GM19324 (cell line): Measurements from ENCODE around the gene MBNL1.

Experiments
- ATAC-seq: cut with Tn5 transposase; IDR thresholded peaks from one replicate; pipeline ENCODE4 v1.9.1; 2021; ENCODE audit warnings: mild to moderate bottlenecking, moderate library complexity; ENCODE audit not compliant: unreplicated experiment, low FRiP score

Gene MBNL1

DNA sequence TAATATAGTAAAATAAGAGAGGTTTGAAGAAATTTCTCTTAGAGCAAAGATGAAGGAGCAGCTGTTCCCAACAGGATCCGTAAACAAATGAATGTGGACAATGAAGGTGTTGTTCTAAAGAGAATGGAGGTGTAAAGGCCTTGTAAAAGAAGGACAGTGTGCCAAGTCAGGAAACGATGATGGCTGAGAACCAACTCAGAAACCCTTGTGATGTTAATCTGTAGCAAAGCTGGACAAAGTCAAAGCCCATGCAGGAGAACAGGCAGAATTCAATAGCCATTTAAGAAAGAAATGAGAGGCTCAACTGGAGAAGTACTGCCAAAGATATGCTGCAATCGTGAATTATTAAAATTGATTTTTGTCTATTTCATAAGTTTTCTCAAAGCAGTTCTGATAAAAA, 192.2 kb downstream of the MBNL1 start:
- ATAC-seq = no peak

DNA sequence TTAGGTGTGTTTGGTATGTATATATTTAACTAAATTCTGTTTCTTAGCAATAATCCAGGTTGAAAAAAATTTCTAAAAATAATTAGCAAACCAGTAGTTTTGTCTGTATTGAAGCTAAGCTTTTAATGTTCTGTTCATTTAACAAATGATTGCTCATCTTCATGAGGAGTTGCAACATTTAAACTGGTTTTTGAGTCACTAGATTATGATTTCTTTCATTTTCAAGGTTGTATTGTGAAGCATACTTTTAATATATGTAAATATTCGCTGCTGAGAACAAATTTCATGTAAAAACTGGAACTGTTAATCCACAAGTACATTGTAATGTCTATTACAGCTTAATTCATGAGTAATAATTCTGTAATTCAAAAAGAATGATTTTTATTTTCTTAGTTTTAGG, 192.7 kb downstream of the MBNL1 start:
- ATAC-seq = no peak

DNA sequence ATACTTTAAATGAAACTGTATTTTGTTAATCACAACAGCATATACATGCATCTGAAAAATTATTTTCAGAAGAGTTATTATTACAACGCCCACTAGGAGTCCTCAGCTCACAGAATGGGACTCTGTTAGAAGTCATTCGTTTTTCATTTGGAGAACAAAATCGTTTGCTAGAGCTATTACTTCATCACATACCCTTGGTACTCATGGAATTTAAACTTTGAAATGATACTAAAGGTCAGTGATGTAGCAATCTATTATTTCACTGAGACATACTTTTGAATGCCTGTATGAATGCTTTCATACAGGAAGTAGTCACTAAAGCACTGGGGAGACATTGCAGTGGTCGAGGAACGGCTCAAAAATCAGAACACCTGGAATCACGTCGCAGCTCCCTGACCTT, 198.1 kb downstream of the MBNL1 start:
- ATAC-seq = no peak

DNA sequence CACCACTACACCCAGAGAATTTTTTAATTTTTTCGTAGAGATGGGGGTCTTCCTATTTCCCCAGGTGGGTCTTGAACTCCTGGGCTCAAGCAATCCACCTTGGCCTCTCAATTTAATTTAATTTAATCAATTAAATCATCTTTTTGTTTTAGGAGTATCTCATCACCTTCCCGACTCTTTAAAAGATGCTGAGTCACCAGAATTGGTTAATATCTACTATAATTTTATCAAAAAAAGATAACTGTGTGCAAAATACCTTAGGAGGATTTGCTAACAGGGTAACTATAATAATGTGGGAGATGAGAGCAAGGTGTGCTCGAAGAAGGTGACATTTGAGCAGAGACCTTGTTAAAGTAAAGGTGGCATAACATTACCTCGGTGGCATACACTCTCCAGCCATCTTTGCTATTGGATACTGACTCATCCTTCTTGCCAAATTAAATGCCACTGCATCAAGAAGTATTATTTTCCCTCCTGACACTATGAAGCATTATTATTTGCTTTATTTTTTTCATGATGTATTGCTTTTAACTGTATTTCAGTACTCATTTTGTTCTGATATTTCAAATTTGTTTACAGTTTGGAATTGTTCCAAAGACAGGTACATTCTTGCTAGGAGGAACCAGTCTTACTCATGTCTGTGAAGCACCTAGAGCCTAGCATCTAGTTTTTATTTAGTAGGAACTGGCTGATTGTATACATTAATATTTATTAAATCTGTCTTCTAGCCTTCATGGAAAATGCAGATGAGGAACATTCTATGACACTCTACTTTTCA, 200.7 kb downstream of the MBNL1 start:
- ATAC-seq = no peak

DNA sequence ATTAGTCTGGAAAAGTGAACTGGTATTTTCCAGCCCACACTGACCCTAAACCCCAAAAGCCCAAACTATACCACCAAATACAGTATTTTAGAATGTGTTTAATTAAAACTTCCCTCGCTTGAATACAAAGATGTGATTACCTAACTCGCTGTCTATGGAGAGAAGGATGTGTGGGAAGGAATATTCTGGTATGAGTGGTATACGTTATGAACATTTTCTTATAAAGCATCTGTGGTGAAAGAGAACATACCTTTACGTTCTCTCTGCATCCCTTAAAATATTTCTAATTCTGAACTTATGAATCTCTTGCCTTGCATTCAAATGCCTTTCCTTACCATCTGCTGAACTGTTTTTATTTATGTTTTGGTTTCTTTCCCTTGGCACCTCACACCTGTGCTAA, 201.4 kb downstream of the MBNL1 start:
- no peak for ATAC-seq

DNA sequence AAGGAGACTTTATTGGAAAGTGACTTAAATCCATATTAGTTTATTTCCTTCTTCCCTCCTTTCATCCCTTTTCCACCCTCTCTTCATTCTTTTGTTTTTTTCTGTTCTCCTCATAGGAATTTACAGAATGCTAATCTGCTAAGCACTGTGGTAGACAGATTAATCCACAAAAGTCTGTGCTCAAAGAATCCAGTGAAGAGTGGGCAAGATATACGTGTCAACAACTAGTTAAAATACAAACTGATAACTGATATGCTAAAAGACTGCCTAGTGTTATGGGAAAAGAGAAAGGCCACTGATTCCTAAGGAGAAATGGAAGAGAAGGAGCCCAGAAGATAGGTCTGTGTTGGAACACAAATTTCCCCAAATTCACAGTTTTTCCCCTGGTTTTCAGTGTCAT, 202.2 kb downstream of the MBNL1 start:
- no peak for ATAC-seq

DNA sequence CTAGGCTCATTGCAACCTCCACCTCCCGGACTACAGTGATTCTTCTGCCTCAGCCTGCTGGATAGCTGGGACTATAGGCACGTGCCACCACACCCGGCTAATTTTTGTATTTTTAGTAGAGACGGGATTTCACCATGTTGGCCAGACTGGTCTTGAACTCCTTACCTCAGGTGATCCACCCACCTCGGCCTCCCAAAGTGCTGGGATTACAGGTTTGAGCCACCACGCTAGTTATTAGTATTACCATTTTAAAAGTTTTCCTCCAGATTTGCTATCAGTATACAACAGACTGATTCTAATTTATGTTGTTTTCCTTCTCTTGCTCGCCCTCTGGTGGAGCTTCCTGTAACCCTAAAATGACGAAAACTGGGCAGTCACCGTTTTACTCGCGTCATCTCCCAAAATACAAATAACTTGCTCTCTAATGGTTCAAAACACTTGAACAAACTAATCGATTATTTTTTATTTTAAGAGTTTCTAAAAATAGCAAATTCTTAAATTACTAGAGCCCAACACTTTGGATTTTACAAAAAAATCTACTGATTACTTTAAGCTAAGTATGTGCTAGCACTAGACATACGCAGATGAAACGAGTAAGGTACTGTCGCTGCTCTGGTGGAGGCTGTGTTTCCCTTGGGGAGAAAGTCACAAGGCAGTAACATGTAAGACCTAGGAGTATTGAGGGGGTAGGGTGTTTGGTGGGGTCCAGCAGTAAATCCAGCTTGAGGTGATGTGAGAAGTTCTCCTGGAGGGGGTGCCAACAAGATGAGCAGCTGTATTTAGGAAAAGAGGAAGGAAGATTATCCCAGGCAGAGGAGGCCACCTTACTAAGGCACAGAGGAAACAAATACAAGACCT, 203.3 kb downstream of the MBNL1 start:
- peak; percentile 53 for ATAC-seq

DNA sequence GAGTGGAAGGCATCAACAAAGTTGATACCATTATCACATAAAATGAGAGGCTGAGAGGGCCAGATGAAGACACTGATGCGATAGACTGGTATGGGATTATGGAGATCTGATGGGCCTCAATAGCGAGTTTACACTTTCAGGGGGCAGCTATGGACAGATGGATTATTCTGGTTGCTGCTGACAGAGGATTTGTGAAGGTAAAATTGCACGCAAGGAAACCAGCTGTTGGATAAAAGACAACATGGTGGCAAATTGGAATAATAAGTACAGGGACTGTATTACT, 203.9 kb downstream of the MBNL1 start:
- no peak for ATAC-seq

DNA sequence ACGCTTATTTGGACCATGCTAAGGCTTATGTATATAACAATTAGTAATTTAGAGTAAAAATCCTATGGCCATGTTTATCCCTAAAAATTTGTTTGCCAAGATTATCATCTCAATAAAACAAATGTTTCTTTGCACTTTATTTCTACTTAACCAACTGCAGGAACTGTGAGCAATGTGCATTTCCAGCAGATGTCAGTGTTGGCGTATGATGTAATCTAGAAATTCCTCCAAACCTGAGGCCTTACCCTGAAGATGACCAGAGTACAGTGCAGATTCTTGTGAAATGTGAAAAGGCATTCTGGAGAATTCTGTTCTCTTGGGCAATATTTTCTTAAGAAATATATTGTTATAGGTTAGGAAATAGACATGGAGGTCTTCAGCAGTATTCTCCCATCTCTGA, 205.9 kb downstream of the MBNL1 start:
- peak; percentile 56 for ATAC-seq

DNA sequence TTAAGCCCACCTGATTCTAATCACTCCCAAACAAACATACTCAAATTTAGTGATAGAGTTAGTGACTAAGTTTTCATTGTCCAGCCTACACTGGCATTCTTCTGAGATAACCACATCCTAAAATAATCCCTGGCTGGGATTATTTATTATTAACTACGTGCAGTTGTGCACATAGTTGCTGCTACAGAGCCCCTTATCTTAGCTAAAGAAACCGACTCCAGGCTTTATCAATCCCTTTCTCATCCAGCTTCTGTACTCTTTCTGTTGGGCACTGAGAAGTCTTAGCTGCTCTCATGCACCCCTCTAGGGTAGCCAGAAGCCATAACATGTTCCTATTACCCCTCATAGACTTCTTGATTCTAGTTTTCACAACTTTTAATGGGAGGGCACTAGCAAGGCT, 208.7 kb downstream of the MBNL1 start:
- no peak for ATAC-seq

DNA sequence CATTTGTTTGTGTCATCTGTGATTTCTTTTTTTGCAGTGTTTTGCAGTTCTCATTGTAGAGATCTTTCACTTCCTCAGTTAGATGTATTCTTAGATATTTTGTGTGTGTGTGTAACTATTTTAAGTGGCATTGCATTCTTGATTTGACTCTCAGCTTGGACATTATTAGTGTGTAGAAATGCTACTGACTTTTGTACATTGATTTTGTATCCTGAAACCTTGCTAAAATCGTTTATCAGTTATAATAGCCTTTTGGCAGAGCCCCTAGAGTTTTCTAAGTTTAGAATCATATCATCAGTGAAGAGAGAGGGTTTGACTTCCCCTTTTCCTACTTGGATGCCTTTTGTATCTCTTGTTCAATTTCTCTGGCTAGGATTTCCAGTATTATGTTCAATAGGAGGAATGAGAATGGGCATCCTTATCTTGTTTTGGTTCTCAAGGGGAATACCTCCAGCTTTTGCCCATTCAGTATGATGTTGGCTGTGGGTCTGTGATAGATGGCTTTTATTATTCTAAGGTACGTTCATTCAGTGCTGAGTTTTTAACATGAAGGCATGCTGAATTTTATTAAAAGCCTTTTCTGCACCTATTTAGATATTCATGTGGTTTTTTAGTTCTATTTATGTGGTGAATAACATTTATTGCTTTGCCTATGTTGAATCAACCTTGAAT, 211.7 kb downstream of the MBNL1 start:
- ATAC-seq = peak; percentile 75

DNA sequence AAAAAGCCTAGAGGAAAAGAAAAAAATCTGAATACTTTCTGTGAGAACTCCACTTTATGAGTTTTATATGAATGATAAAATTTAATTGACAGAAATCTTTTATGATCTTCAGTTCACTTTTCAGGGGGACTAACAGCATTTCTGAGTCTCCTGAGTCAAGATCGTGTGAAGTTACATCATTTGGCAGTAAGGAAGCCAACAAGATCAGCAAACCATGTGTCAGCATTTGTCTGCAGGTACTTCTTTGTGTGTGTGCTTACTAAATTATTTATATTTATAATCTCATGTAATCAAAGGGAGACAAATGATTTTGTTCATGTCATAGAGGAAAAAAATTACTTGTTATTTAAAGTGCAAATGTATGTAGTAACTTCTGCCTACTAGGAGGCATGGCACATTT, 217.6 kb downstream of the MBNL1 start:
- no peak for ATAC-seq

DNA sequence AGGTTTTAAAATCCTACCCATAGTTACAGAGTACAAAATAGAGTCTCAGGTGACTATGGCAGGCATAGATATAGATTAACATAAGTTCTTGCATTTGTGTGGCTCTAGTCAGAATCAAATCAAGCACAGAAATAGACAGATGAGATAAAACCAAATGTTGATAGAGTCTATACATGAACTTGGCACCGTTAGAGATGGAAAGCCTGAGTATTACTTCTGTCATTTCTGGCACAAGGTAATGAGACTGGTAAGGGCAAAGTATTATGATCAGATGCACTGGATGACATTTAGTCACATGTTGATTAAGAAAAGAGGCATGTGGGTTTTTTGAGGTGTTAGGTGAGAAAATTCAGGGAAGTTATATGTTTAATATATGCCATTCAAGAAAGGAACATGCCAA, 219.7 kb downstream of the MBNL1 start:
- ATAC-seq = no peak

DNA sequence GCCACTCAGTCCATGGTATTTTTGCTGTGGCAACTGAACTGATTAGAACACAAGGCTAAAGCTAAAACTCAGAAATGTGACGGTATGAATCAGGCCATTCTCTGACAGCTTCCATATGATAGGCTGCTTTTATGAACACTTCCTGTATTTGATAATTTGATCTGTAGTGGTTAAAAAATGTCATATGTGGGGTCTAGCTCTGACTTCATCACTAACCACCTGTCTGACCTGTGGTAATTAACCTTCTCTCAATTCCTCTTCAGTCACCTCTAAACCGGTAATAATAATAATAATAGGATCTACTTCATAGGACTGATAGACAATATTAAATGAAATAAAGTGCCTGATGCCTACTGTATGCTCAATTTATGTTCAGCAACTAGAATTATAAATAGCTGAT, 223.2 kb downstream of the MBNL1 start:
- ATAC-seq = no peak

DNA sequence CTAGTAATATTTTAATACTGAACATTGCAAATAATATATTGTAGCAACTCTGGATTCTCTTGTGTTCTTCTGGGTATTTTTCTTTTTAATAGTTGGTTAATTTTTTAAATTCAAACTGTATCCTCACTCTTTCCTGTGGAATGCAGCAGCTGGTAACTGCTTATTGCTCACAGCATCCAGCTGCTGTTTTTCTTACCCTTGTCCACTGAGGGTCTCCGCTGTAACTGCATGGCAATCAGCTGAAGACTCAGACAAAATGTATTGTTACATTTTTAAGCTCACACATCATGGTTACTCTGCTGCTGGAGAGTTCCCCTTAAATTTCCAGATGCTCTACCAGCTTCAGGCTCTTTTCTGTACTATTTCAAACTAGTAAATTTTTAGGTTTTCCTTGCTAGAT, 227.6 kb downstream of the MBNL1 start:
- ATAC-seq = peak; percentile 19

DNA sequence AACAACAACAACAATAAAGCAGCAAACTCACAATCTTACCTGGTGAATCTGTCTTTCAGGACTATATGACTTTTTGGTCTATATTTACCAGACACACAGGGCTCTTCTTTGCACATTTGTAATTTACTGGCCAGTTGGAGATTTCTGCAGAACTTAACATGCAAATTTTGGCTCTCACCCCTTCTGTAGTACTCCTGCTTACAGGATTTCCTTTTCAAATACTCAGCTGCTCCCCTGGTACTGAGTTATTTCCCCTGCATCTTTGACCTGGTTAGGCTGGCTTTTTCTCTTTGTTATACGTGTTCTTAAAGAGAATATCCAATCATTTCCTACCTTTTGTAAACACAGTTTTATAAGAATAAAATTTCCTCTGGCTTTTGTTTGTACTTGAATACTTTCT, 228.0 kb downstream of the MBNL1 start:
- peak; percentile 69 for ATAC-seq

DNA sequence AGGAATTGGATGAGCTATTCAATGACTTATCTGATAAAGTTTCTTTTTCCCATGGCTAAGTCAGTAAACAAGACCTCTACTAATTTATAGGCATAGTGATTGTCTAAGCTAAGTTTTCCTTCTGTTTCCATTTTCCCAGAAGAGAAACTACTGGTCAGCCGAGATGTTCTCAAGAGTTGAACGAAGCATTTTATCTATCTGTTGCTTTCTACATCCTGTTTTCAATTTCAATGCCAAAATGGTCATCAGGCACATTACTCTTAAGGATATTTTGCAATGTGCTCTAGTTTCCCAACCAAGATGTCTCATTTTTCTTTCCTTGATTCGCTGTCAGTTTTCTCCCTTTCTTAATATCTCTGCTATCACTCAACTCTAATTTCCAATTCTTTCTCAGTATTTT, 228.7 kb downstream of the MBNL1 start:
- no peak for ATAC-seq

DNA sequence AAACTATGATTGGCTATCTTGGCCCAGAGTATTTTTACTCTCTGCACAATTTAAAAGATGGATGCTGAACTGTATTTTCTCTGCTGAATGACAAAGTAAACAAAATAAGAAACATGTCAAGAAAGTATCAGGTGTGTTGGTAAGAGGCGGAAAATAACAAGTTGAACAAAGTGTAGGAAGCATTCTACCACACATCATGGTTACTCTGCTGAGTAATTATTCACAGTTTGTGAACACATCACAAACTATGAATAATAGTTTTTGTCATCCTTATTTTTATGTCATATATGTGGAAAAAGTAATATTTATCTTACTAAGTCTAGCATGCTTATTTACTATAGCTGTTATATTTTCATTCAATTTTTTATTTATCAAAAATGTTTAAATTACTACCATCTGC, 229.2 kb downstream of the MBNL1 start:
- ATAC-seq = no peak

DNA sequence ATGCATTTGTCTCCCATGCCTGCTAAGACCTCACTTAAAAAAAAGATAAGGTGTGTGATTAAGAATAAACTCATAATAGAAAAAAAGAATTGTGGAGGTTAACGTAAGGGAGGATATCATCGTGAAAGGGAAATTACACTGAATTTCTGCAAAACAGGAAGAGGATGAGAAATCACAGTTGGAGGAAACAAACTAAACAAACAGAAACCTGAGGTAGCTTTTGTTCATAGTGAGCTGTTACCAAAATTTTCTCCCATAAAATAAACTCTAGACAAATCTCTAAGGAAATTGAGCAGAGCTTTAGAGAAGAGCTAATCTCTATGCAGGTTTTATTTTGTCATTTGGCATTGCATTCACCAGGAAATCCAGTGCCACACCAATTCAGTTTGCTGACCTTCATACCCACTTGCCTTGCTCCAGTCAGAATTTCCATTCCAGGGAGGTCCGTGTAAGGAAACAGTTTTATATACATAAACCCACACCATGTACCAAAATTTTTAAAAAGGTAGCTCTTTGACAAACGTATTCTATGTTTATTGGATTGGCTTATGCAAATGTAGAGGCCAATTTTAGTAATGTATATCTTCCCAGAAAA, 231.2 kb downstream of the MBNL1 start:
- no peak for ATAC-seq

DNA sequence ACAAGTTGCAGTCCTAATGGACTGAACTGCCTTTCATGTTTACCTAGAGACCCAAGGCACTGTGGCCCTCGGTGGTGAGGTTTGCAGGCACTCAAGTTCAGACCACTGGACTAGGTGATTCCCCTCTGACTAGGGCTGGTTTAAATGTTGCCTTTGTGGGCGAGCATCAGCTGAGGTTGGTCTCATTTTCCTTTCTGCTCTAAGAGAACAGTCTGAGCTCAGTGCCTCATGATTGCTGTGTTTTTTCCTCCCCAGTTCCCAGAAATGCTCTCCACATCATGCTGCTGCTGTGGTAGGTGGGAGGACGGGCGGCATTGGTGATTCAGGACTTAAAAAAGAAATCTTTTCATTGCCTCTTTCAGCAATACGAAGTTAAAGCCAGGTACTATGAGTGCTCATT, 237.2 kb downstream of the MBNL1 start:
- peak; percentile 92 for ATAC-seq

DNA sequence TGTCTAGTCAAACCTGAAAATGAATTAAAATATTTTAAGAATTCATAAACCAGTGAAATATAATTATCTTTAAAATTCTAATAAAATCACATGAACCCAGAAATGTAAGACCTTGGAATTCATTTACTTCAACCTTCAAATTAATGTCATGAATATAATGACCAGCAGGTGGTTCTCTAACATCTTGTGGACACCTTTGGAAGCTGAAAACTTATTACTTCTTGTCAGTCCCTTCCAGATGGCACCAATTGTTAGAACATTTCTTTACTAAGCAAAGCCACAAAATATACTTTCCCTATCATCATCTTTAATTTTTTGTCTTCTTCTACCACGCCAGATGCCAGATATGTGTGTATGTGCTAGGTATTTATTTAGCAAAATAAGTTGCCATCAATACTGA, 240.0 kb downstream of the MBNL1 start:
- no peak for ATAC-seq
